Endodermal cell (in vitro differentiated cells): Measurements from ENCODE around the gene LAMC1. TPM values are rescaled to one million over a fixed set of nuclear protein-coding genes. Genes with fewer than 3 reads are reported as not detected.

ENCODE experiments used
- DNase-seq: peaks from one replicate; pipeline ENCODE4 v3.0.0-alpha.2; 2017
- H3K27ac ChIP-seq: 2 replicates; pipeline ENCODE4 v1.5.1; 2013; ENCODE audit warnings: mild to moderate bottlenecking, low read depth, low read length, moderate library complexity
- H3K27me3 ChIP-seq: 2 replicates; pipeline ENCODE4 v1.6.1; 2013; ENCODE audit warnings: mild to moderate bottlenecking, low read length, moderate library complexity; ENCODE audit not compliant: insufficient read depth, control insufficient read depth, poor library complexity, severe bottlenecking
- H3K36me3 ChIP-seq: 2 replicates; pipeline ENCODE4 v1.7.0; 2013; ENCODE audit warnings: mild to moderate bottlenecking, low read length, moderate library complexity; ENCODE audit not compliant: control insufficient read depth, insufficient read depth
- H3K4me1 ChIP-seq: one replicate; pipeline ENCODE4 v1.7.0; 2013; ENCODE audit warnings: low read length; ENCODE audit not compliant: control insufficient read depth, insufficient read depth
- H3K4me3 ChIP-seq: 2 replicates; pipeline ENCODE4 v1.5.1; 2013; ENCODE audit warnings: mild to moderate bottlenecking, low read length, moderate library complexity
- H3K9ac ChIP-seq: 2 replicates; pipeline ENCODE4 v1.6.1; 2013; ENCODE audit warnings: mild to moderate bottlenecking, low read length, moderate library complexity; ENCODE audit not compliant: poor library complexity, severe bottlenecking; ENCODE audit errors: extremely low read depth
- H3K9me3 ChIP-seq: 2 replicates; pipeline ENCODE4 v1.6.1; 2013; ENCODE audit warnings: mild to moderate bottlenecking, low read length, moderate library complexity; ENCODE audit not compliant: control insufficient read depth
- H3K27ac Mint-ChIP-seq: 2 replicates; pipeline ENCODE4 v1.8.0; 2020; ENCODE audit warnings: mixed read lengths
- H3K27me3 Mint-ChIP-seq: 2 replicates; pipeline ENCODE4 v1.8.0; 2021; ENCODE audit warnings: mild to moderate bottlenecking, mixed read lengths; ENCODE audit not compliant: insufficient read depth
- H3K36me3 Mint-ChIP-seq: 2 replicates; pipeline ENCODE4 v1.8.0; 2020; ENCODE audit warnings: low read depth, mixed read lengths
- H3K4me1 Mint-ChIP-seq: 2 replicates; pipeline ENCODE4 v1.8.0; 2020; ENCODE audit warnings: mixed read lengths
- H3K4me3 Mint-ChIP-seq: 2 replicates; pipeline ENCODE4 v1.8.0; 2020; ENCODE audit warnings: mild to moderate bottlenecking, moderate library complexity, mixed read lengths
- H3K9me3 Mint-ChIP-seq: 2 replicates; pipeline ENCODE4 v1.8.0; 2020; ENCODE audit warnings: mild to moderate bottlenecking, mixed read lengths
- CTCF ChIP-seq: fragments of 200-600 bp; sonication (generic); conservative IDR thresholded peaks from 2 replicates; pipeline ENCODE4 v1.5.0; 2021; ENCODE audit warnings: antibody characterized with exemption, mild to moderate bottlenecking
- WGBS, 2 experiments: methylation state at CpG; one replicate each; pipeline versions ENCODE4 v1.1.5 to v1.1.7; 2013; ENCODE audit warnings: missing lambda C conversion rate in 2 of 2, mixed read lengths in 1 of 2; ENCODE audit not compliant: insufficient coverage in 1 of 2, insufficient read length in 1 of 2; 5-methylcytosine and 5-hydroxymethylcytosine counted together
- total RNA-seq, 2 donors: library from RNA; stranded (reverse); fragmentation: NEBNext Ultra II Directional in 1 of 2; extraction: Animal tissue kit (Norgen Biotek cat#: 25700) in 1 of 2; gene quantifications; 2 replicates in 1 of 2; 3 replicates in 1 of 2; pipeline ENCODE4 v1.2.1, GENCODE V29; 2021

The LAMC1 gene
- total RNA-seq, 2 donors from 2014 or later, result 47.9 to 58.8 TPM

- Mint-ChIP-seq H3K36me3 (no peaks in the 10 kb centered on the region), H3K4me1 (peaks cover 3% of the 10 kb centered on the region), H3K9me3 (no peaks in the 10 kb centered on the region), H3K27me3 (no peaks in the 10 kb centered on the region), H3K4me3 (no peak overlapping the region), H3K27ac (no peak overlapping the region)
- Histone ChIP-seq H3K4me1 (no peaks in the 10 kb centered on the region), H3K27me3 (no peaks in the 10 kb centered on the region), H3K36me3 (no peaks in the 10 kb centered on the region), H3K9me3 (no peaks in the 10 kb centered on the region), H3K9ac (no peak overlapping the region), H3K27ac (no peak overlapping the region), H3K4me3 (no peak overlapping the region)
- 90 to 98% methylated on average over 1 to 2 of the region's 4 CpGs for WGBS, 2 experiments
- DNase-seq, result no peak
- TF ChIP-seq CTCF, result no peak
These were observed 58.3 kb downstream of the LAMC1 start for GRCh38 chr1:183081402-183082120.

- Histone ChIP-seq H3K36me3 (no peaks in the 10 kb centered on the region), H3K9me3 (no peaks in the 10 kb centered on the region), H3K4me1 (no peaks in the 10 kb centered on the region), H3K9ac (no peak overlapping the region), H3K27ac (no peak overlapping the region), H3K4me3 (no peak overlapping the region), H3K27me3 (no peaks in the 10 kb centered on the region)
- peaks cover 7% of the 10 kb centered on the region for H3K4me1 Mint-ChIP-seq
- 89% methylated on average over 1 of the region's 1 CpG; no CpG with 5 or more reads in 1 of the 2 experiments for WGBS, 2 experiments
- H3K27ac Mint-ChIP-seq, result no peak overlapping the region
- no peak for TF ChIP-seq CTCF
- H3K9me3 Mint-ChIP-seq, result no peaks in the 10 kb centered on the region
- no peak overlapping the region for H3K4me3 Mint-ChIP-seq
- no peak for DNase-seq
- H3K27me3 Mint-ChIP-seq, result no peaks in the 10 kb centered on the region
- no peaks in the 10 kb centered on the region for H3K36me3 Mint-ChIP-seq
These were observed 59.4 kb downstream of the LAMC1 start for GRCh38 chr1:183082650-183083049.

GRCh38 chr1:183087001-183087400, 63.8 kb downstream of the LAMC1 start:
- DNase-seq, result no peak
- H3K36me3 Mint-ChIP-seq, result no peaks in the 10 kb centered on the region
- WGBS, 2 experiments, result 89% methylated on average over 2 of the region's 2 CpGs; no CpG with 5 or more reads in 1 of the 2 experiments
- no peak overlapping the region for H3K27ac Mint-ChIP-seq
- Histone ChIP-seq H3K4me1 (no peaks in the 10 kb centered on the region), H3K36me3 (no peaks in the 10 kb centered on the region), H3K9me3 (no peaks in the 10 kb centered on the region), H3K27ac (no peak overlapping the region), H3K9ac (no peak overlapping the region), H3K27me3 (no peaks in the 10 kb centered on the region), H3K4me3 (no peak overlapping the region)
- no peaks in the 10 kb centered on the region for H3K27me3 Mint-ChIP-seq
- no peak overlapping the region for H3K4me3 Mint-ChIP-seq
- H3K9me3 Mint-ChIP-seq, result no peaks in the 10 kb centered on the region
- H3K4me1 Mint-ChIP-seq, result peaks cover 33% of the 10 kb centered on the region
- no peak for TF ChIP-seq CTCF
